Head of caudate nucleus (tissue), 42 donors: ENCODE results near the gene PLEKHM2.
A peak's percentile ranks its signal among the peaks of the same experiment; 100 is the strongest.

Source experiments
- DNase-seq, 42 donors: peaks; one replicate each; pipeline versions ENCODE4 v3.0.0 to v3.0.0-alpha.2; 2020 to 2021; ENCODE audit warnings: mixed read lengths in 7 of 42
- intact Hi-C: fragments of 100-400 bp; cut with DNase I; formaldehyde crosslinking; loops from one replicate; pipeline ENCODE4 v1.15.0; 2022

PLEKHM2 gene

DNA sequence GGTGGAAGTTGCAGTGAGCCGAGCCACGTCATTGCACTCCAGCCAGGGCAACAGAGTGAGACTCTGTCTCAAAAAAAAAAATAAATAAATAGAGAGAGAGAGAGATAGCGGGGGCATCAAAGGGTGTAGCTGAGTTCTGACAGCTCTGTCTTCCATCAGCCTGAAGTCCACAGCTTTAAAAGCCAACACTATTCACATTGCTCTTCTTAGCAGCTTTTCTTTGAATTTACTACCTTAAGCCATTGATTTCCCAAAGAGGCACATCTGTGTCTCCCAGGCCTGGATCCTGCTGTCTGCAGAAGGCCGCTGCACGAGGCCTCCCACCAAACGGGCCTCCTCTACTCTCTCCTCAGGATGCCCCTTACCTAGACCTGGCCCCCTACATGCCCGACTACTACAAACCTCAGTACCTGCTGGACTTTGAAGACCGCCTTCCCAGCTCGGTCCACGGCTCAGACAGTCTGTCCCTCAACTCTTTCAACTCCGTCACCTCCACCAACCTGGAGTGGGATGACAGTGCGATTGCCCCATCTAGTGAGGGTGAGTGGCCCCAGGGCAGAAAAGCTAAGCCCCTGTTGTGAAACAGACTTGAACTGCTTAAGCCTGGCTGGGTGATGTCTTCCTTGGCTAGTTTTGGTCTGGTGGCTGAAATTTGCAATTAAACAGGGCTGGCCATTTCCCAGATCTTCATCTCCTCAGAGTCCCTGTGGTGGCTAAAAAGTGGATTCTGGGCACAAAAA, 35.4 kb downstream of the PLEKHM2 start:
- intact Hi-C loops: no loop called here
- DNase-seq: no peak

DNA sequence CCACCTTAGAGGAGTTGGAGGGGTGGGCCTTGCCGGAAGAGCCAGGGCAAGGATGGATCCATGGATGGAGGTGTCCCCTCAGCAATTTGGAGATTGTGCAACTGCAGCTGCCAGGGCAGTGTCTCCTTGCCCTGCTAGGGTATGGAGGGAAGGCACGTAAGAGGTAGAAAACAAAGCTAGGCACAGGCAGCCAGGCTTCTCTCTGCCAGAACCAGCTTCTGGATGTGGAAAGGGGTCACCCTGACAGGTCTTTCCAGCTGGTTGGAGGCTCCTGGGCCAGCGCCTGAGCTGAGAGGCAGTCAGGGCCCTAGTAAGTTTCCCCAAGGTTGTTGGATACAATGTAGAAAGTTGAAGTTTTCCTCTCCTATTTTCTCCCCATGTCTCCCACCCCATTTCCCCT, 36.7 kb downstream of the PLEKHM2 start:
- intact Hi-C loops: no loop called here

DNA sequence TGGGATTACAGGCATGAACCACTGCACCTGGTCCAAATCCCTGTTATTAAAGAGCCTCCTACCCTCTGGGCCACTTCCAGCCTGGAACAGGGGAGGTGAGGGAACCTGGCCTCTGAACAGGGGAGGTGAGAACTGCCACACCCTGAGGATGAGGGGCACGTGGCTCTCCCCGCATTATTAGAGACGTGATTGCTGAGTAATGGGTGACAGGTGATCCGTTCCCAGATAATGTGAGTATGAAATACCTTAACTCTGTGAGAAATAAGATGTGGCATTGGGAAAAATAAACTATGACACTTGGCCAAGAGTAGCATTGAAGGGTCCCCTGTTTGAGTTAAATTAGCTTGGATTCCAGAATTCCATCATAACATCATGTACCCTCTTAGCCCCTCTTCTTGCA, 38.3 kb downstream of the PLEKHM2 start:
- intact Hi-C loops: no loop called here

More for the DNA sequence above, 36.7 kb downstream of the PLEKHM2 start:
- no peak for DNase-seq

DNA sequence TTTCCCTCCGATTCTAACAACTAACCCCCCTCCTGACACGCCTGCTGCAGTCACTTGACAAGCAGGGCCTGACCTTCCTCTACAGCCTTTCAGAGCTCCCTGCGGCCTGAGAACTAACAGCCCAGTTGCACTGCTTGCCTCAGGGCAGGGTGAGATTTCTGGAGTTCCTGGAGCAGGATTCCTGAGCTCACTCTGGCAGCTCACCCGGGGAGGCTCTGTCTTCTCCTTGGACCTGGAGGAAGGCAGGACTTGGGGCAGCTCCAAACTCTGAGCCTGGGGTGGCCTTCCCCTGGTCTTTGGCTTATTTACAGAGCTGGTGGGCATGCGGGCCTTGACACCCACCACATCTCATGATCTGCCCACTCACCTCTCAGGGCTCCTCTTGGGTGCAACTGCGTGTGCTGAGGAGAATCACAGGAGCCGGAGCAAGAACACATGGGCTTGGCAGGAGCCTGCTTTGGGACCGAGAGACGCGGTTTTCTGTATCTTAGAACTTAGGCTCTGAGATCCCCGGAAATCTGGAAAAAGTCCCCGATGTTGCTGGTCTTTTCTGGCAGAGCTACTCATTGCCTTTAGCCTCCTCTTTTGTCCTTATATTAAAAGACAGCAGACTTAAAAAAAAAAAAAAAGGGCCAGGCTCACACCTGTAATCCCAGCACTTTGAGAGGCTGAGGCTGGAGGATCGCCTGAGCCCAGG, 38.9 kb downstream of the PLEKHM2 start:
- intact Hi-C loops: no loop called here
- DNase-seq: peak in 5 of 42 donors; percentile 7 to 43 (median 28)

More for the DNA sequence above, 38.3 kb downstream of the PLEKHM2 start:
- DNase-seq: no peak

DNA sequence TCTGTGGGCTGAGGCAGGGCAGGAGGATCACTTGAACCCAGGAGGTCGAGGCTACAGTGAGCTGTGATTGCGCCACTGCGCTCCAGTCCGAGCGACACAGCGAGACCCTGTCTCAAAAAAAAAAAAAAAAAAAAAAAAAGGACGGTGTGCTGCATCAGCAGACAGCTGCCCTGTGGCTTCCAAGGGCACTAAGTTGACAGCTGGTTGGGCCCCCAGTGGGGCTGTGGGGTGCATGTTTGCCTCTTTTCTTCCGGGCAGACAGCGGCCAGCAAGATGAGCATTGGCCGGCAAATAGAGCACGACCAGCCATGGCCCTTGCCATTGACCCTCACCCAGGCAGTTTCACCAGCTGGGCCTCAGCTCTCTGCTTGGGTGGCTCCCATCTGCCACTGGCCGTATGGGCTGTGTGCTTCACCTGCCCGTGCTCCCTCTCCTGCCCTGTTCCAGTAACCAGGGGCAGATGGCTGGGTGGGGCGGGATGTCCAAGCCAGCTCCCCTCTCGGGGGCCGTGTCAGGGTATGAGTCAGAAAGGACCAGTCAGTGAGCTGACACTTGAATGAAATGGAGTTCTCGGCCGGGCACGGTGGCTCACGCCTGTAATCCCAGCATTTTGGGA, 39.6 kb downstream of the PLEKHM2 start:
- no peak for DNase-seq
- intact Hi-C loops: no loop called here

DNA sequence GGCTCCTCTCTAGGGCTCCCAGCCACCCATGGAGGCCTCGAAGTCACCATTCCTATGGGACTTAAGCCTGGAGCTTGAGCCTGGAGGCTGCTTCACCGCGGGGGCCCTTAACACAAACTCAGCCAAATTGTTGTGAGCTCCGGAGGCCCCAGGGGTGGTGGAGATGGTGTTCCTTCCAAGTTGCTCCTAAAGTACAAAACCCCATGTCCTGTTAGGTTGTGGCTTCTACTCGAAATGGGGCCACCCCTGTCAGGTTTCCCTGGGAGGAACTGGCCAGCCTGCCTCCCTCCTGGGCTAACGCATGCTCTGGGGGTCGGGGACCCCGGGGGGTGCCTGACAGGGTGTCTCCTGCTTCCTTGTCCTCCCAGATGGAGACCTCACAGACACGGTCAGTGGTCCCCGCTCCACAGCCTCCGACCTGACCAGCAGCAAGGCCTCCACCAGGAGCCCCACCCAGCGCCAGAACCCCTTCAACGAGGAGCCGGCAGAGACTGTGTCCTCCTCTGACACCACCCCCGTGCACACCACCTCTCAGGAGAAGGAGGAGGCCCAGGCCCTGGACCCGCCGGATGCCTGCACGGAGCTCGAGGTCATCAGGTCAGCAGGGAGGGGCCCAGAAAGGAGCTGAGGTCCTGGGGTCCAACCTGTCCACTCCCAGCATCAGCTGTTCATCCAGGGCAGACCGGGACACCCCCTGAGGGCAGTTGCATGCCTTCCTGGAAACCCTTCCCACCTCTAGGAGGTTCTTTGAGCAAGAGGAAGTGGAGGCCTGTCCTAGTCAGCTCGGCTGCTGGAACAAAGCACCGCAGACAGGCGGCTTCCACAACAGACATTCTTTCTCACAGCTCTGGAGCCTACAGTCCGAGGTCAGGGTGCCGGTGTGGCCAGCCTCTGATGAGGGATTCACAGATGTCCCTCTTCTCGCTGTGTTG, 41.1 kb downstream of the PLEKHM2 start:
- no peak for DNase-seq
- intact Hi-C loops: no loop called here

DNA sequence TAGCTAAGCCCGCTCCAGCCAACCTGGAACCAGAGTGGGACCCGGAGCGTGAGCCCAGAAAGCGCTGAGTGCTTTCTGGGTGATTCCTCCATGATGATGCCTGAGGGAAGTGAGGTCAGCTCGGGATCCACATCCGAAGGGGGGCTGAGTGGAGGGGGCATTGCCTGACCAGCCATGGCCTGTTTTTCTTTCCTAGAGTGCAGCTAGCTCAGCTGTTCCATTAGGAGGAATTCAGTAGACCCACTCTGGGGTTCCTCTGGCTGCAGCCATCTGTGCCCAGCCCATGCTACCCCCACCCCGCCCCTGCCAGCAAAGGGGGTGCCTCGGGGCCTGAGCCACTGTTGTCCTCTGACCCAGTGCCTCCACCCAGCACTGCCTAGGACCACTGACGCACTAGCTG, 42.4 kb downstream of the PLEKHM2 start:
- intact Hi-C loops: no loop called here
- no peak for DNase-seq

DNA sequence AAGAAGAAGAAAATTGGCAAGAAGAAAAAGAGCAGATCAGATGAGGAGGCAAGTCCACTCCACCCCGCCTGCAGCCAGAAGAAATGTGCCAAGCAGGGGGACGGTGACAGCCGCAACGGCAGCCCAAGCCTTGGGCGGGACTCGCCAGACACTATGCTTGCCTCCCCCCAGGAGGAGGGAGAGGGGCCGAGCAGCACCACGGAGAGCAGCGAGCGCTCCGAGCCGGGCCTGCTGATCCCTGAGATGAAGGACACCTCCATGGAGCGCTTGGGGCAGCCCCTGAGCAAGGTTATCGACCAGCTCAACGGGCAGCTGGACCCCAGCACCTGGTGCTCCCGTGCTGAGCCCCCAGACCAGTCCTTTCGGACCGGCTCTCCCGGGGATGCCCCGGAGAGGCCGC, 42.9 kb downstream of the PLEKHM2 start:
- intact Hi-C loops: no loop called here
- no peak for DNase-seq

DNA sequence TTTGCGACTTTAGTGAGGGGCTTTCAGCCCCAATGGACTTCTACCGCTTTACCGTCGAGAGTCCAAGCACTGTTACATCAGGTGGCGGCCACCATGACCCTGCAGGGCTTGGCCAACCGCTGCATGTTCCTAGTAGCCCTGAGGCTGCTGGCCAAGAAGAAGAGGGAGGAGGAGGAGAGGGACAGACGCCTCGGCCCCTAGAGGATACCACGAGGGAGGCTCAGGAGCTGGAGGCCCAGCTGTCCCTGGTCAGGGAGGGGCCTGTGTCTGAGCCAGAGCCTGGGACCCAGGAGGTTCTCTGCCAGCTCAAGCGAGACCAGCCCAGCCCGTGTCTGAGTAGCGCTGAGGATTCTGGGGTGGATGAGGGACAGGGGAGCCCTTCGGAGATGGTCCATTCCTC, 43.3 kb downstream of the PLEKHM2 start:
- DNase-seq: no peak
- intact Hi-C loops: no loop called here

DNA sequence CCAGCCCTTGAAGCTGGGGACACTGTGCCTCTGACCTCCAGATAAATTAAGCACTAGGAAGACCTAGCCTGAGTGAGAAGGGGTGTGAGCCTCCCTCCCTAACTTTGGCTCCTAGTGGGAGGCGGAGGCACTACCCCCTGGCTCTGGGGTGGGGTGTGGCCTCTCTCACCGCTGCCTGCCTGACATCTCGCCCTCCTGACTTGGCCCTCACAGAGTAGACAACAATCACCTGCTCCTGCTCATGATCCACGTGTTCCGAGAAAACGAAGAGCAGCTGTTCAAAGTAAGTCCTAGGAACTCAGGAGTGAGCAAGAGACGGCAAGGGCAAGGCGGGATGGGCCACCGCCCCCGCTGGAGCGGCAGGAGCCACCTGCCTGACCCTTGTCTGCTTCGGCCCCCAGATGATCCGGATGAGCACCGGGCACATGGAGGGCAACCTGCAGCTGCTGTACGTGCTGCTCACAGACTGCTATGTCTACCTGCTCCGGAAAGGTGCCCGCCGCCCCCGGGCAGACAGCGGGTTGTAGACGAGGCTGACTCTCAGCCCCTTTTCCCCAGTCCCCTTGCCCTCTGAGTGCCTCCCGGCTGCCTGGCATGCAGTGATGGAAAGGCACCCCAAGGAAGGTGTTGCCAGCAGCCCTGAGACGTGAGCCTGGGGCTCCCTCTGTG, 43.9 kb downstream of the PLEKHM2 start:
- intact Hi-C loops: no loop called here
- DNase-seq: no peak

DNA sequence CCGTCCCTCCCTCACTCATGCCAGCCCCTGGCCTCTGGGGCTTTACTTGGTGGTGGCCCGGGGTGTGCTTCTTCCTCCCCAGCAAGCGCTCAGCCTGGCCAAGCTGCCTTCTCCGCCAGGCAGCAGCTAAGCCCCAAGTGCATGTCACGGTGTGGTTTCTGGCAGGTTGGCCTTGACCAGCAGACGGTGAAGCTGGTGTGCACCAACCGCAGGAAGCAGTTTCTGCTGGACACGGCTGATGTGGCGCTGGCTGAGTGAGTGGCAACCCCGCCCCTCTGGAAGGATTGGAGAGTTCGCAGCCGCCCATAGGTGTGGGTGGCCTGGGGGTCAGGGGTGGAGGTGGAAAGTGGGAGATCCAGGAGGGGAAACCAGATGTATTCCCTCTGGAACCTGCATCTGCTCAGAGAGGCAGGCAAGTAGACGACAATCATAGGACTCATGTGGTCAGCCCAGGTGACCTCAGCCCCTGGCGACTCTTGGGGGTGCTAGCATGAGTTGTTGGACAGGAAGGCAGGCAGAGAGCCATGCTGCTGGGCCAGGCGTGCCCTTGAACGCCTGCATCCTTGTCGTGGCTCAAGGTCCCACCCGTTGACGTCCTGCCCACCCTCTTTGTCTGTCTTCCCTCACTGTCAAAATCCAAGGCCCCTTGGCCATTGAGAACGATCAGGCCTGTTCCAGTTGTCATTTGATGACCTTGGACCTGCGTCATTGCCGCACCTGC, 45.0 kb downstream of the PLEKHM2 start:
- intact Hi-C loops: no loop called here
- no peak for DNase-seq

DNA sequence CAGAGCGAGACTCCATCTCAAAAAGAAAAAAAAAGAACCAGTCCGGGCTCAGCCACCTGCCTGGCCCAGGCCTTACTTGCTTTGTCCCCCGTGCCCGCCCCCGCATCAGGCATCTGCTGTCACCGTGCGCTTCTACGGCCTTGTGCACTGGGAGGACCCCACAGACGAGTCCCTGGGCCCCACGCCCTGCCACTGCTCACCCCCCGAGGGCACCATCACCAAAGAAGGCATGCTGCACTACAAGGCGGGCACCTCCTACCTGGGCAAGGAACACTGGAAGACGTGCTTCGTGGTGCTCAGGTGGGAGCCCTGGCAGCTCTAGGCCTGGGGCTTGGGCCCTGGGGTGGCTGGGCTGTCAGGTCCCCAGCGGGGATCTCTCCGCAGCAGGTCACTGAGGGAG, 46.3 kb downstream of the PLEKHM2 start:
- DNase-seq: no peak
- intact Hi-C loops: no loop called here

DNA sequence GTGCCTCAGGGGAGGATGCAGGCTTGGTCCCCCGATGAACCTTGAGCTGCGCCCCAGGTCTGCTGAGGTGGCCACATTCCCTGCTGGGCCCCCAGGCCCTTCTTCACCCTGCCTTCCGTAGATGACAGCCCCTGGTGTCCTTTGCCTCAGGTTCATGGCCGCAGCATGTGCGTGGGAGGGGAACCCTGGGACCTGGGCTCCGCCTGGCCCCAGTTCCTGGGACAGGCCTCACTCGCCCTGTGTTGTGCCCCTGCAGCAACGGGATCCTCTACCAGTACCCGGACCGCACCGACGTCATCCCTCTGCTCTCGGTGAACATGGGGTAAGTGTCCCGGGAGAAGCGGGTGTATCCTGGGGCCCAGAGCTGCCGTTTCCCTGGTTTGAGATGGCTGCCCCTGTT, 46.8 kb downstream of the PLEKHM2 start:
- no peak for DNase-seq
- intact Hi-C loops: no loop called here

DNA sequence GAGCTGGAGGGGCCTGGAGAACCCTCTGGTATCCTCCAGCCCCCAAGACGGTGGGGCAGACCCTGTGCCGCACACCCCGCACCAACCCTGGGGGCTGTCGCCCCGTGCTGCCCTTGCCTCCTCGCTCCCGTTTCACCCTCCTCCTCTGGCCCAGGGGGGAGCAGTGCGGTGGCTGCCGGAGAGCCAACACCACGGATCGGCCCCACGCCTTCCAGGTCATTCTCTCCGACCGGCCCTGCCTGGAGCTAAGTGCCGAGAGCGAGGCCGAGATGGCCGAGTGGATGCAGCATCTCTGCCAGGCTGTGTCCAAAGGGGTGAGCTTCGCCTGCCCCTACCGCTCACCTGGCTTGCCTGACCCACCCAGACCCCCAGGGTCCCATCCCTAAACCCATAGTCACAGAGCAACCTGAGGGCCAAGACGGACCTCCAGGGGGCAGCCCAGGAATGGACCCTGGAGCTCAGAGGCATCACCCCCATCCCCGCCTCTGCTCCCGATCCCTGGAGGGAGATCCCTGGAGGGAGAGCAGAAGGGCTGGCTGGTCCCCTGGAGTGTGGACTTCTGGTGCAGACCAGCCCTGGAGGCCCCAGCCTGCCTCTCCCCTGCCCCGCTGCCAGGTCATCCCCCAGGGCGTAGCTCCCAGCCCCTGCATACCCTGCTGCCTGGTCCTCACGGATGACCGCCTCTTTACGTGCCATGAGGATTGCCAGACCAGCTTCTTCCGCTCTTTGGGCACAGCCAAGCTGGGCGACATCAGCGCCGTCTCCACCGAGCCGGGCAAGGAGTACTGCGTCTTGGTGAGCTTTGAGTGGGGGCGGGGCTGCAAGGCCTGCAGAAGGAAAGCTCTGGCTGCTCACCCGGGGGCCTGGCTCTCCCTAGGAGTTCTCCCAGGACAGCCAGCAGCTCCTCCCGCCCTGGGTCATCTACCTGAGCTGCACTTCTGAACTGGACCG, 47.9 kb downstream of the PLEKHM2 start:
- intact Hi-C loops: no loop called here
- no peak for DNase-seq

DNA sequence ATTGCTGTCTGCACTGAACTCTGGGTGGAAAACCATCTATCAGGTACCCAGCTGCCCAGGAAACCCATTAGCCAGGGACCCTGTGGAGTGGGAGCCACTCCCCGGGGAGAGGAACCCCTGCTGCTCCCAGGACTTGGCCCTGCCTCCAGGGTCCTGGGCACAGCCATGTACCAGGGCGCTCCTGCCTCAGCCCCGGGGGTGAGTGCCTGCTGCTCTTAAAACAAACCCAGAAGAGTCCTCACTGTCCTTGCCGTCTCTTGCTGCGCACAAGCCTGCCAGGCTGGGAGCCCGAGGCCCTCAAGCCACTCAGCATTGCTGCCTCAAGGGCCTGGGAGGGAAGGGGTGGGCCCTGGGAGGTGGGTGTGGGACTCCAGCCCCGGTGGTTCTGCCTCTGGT, 48.6 kb downstream of the PLEKHM2 start:
- intact Hi-C loops: no loop called here
- DNase-seq: no peak

DNA sequence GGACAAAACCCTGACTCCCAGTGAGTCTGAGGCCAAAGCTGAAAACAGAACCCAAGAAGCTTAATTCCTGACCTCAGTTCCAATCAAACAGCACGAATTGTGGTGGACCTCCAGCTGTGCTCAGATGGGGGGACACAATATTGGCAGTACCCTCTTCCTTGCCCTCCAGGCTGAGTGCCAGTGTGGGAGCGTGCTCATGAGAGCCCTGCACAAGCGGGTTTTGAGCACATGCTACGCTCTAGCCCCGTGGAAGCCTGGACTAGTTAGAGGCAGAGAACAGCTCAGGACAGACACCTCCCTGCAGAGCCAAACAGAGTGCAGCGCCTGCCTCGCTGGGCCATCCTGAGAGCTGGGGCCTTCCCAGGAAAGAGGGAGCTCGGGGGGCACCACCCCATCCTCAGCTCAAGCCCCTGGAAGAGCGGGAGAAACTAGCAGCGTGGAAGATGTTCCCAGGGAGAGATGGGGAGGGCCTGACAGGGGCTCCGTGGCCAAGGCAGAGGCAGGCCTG, 49.2 kb downstream of the PLEKHM2 start:
- DNase-seq: no peak
- intact Hi-C loops: no loop called here

DNA sequence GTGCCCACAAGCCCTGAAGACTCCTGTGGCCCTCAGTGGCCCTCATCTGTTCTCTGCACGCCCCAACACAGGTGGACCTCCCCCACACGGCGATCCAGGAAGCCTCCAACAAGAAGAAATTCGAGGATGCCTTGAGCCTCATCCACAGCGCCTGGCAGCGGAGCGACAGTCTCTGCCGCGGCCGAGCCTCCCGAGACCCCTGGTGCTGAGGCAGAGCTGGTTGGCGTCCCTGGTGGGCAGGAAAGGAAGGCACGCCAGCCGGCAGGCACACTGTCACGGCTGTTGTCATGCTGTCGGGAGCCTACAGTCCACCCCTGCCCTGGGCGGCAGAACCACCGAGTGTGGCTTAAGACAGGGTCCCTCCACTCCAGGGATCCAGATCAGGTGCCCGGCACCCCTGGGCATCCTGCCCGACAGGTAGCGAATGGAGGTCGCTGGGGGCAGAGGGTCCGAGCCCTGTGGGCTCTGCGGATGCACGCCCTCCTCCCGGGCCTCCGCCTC, 49.7 kb downstream of the PLEKHM2 start:
- intact Hi-C loops: no loop called here
- no peak for DNase-seq
